Skin of body (tissue), 2 donors: ENCODE data around the gene TRIM14. TPM values are rescaled to one million over a fixed set of nuclear protein-coding genes. Genes with fewer than 3 reads are reported as not detected.

Experiments used
- small RNA-seq: library from RNA; depleted of rRNA; stranded (forward); fragments of <200 nt; gene quantifications from one replicate; pipeline ENCODE3, GENCODE V24; 2014; ENCODE audit warnings: low replicate concordance
- total RNA-seq: library from RNA; depleted of rRNA; stranded (reverse); fragments of >200 nt; gene quantifications from one replicate; pipeline ENCODE4 v1.2.3, GENCODE V29; 2014

The TRIM14 gene
- total RNA-seq, 1 donor from 2014 or later, result 2.8 TPM

Small RNA genes lying within 50 kb of the gene (small RNA-seq; reads per million reads assigned to genes)
- not detected for gene RF00017
- gene RNU6-918P, result not detected

Other genes starting within 250 kb of the TRIM14 start
- gene TRMO, start 196.7 kb downstream of the TRIM14 start, total RNA-seq, result 10.6 TPM
- gene HEMGN, start 181.1 kb downstream of the TRIM14 start, total RNA-seq, result 30.6 TPM
- gene ANP32B, start 135.9 kb downstream of the TRIM14 start, total RNA-seq, result 32.3 TPM
- gene NANS, start 62.5 kb downstream of the TRIM14 start, total RNA-seq, result 30.0 TPM
- 2.3 TPM for gene CORO2A, start 73.4 kb upstream of the TRIM14 start, total RNA-seq
- gene TBC1D2, start 136.4 kb upstream of the TRIM14 start, total RNA-seq, result 3.2 TPM